ENCODE data around the gene GFRA1. TPM values are rescaled to one million over a fixed set of nuclear protein-coding genes. Genes with fewer than 3 reads are reported as not detected.

Gene GFRA1
- total RNA-seq, 2 donors from 2014 or later, result 1.6 to 3.1 TPM

- no peak for DNase-seq
- H3K9me3 Mint-ChIP-seq, result no peaks in the 10 kb centered on the region
- no peaks in the 10 kb centered on the region for H3K9me3 ChIP-seq (ENCODE audit: control insufficient read depth, low read length)
- H3K27ac Mint-ChIP-seq, result no peak overlapping the region
- H3K4me1 ChIP-seq (ENCODE audit: control insufficient read depth, insufficient read depth, low read length), result no peaks in the 10 kb centered on the region
- no peaks in the 10 kb centered on the region for H3K27me3 ChIP-seq (ENCODE audit: control insufficient read depth, insufficient read depth, low read length, poor library complexity, severe bottlenecking)
- no peak overlapping the region for H3K27ac ChIP-seq (ENCODE audit: low read depth, low read length)
- no peaks in the 10 kb centered on the region for H3K4me1 Mint-ChIP-seq
- no peaks in the 10 kb centered on the region for H3K36me3 ChIP-seq (ENCODE audit: control insufficient read depth, insufficient read depth, low read length)
- H3K27me3 Mint-ChIP-seq (ENCODE audit: insufficient read depth), result peaks cover 2% of the 10 kb centered on the region
- H3K4me3 Mint-ChIP-seq, result no peak overlapping the region
- no peak overlapping the region for H3K9ac ChIP-seq (ENCODE audit: extremely low read depth, low read length, poor library complexity, severe bottlenecking)
- no peaks in the 10 kb centered on the region for H3K36me3 Mint-ChIP-seq (ENCODE audit: low read depth)
- TF ChIP-seq CTCF (conservative IDR thresholded peaks at IDR 0.05), result no peak
- no peak overlapping the region for H3K4me3 ChIP-seq (ENCODE audit: low read length)
- WGBS, 2 experiments (ENCODE audit: insufficient coverage in 1 of 2, insufficient read length in 1 of 2), result 85 to 96% methylated on average over 4 to 9 of the region's 9 CpGs
These were observed 94.9 kb downstream of the GFRA1 start for GRCh38 chr10:116178086-116178605.

- Histone ChIP-seq H3K36me3 (ENCODE audit: control insufficient read depth, insufficient read depth, low read length) (no peaks in the 10 kb centered on the region), H3K4me3 (ENCODE audit: low read length) (no peak overlapping the region), H3K9me3 (ENCODE audit: control insufficient read depth, low read length) (no peaks in the 10 kb centered on the region), H3K4me1 (ENCODE audit: control insufficient read depth, insufficient read depth, low read length) (peaks cover 9% of the 10 kb centered on the region), H3K27ac (ENCODE audit: low read depth, low read length) (no peak overlapping the region), H3K9ac (ENCODE audit: extremely low read depth, low read length, poor library complexity, severe bottlenecking) (no peak overlapping the region), H3K27me3 (ENCODE audit: control insufficient read depth, insufficient read depth, low read length, poor library complexity, severe bottlenecking) (no peaks in the 10 kb centered on the region)
- Mint-ChIP-seq H3K4me3 (no peak overlapping the region), H3K27me3 (ENCODE audit: insufficient read depth) (peaks cover 10% of the 10 kb centered on the region), H3K36me3 (ENCODE audit: low read depth) (no peaks in the 10 kb centered on the region), H3K9me3 (no peaks in the 10 kb centered on the region), H3K4me1 (peaks cover 15% of the 10 kb centered on the region), H3K27ac (no peak overlapping the region)
- TF ChIP-seq CTCF (conservative IDR thresholded peaks at IDR 0.05), result no peak
- WGBS, 2 experiments (ENCODE audit: insufficient coverage in 1 of 2, insufficient read length in 1 of 2), result 92 to 98% methylated on average over 7 to 8 of the region's 8 CpGs
- DNase-seq, result no peak
These were observed 97.8 kb downstream of the GFRA1 start for GRCh38 chr10:116175231-116175630.

GRCh38 chr10:116171505-116171904, 101.5 kb downstream of the GFRA1 start:
- Mint-ChIP-seq H3K9me3 (peaks cover 17% of the 10 kb centered on the region), H3K36me3 (ENCODE audit: low read depth) (peaks cover 4% of the 10 kb centered on the region), H3K4me3 (no peak overlapping the region), H3K4me1 (peaks cover 15% of the 10 kb centered on the region), H3K27me3 (ENCODE audit: insufficient read depth) (peaks cover 8% of the 10 kb centered on the region), H3K27ac (no peak overlapping the region)
- WGBS, 2 experiments (ENCODE audit: insufficient coverage in 1 of 2, insufficient read length in 1 of 2), result 83 to 91% methylated on average over 4 of the region's 4 CpGs
- Histone ChIP-seq H3K27ac (ENCODE audit: low read depth, low read length) (no peak overlapping the region), H3K4me1 (ENCODE audit: control insufficient read depth, insufficient read depth, low read length) (peaks cover 9% of the 10 kb centered on the region), H3K4me3 (ENCODE audit: low read length) (no peak overlapping the region), H3K9me3 (ENCODE audit: control insufficient read depth, low read length) (peaks cover 10% of the 10 kb centered on the region), H3K9ac (ENCODE audit: extremely low read depth, low read length, poor library complexity, severe bottlenecking) (no peak overlapping the region), H3K27me3 (ENCODE audit: control insufficient read depth, insufficient read depth, low read length, poor library complexity, severe bottlenecking) (no peaks in the 10 kb centered on the region), H3K36me3 (ENCODE audit: control insufficient read depth, insufficient read depth, low read length) (no peaks in the 10 kb centered on the region)
- TF ChIP-seq CTCF (conservative IDR thresholded peaks at IDR 0.05), result no peak
- DNase-seq, result no peak
